ENCODE measurements around the gene CLDND2. TPM values are rescaled to one million over a fixed set of nuclear protein-coding genes. Genes with fewer than 3 reads are reported as not detected.

The CLDND2 gene
- total RNA-seq, 2 experiments from 2014 or later = 11.6 to 13.4 TPM

DNA sequence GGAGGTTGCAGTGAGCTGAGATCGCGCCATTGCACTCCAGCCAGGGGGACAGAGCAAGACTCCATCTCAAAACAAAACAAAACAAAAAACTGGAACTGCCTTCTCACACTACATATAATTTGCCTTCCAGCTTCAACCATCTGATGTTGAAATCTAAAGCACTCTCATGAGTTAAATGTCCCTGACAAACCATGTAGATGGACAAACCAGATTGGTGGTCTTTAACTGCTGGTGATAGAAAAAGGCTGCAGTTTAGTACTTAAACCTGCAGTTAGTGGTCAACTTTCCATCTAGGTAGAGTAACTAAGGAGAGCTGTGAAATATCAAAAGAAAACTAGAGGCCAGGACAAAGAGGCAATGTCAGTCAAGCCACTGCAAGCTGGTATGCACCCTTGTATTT lies 27.4 kb upstream of the CLDND2 start:
- no peak for DNase-seq
- ATAC-seq (ENCODE audit: low read depth) = no peak

DNA sequence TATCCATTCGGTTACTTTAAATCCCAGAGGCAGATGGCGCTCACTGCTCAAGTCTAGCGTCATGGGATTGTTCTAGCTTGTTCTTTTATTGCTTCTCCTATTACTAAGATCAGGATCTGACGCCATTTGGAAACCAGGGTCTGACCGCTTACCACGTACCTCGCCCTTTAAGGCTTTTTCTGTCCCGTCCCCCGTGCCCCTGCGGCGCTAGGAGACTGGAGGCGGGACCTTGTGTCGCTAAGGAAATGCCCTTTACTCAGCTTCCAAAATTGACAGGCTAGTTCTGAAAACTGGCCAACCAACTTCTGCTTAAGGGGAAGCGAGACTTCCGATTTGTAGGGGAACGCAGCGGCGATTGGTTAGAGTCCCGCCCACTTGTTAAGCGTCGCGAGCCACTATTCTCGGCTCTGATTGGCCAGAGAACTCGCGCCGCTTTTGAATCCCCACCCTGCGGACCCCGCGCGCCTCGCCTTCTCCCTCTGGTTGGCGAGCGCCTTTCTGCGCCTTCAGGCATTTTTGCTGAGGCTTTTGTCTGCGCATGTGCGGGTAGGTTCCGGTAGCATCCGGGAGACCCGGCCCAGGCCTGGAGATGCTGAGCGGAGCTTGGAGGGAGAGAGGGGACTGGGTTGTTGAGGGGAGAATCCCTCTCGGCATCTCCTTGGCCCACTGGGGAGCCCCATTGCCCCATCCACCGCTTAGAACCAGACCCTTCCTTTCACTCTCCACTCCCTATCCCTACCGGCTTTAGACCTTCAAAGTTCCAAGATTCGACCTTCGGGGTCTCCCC lies 25.4 kb upstream of the CLDND2 start:
- Mint-ChIP-seq H3K9me3 (no peaks in the 10 kb centered on the region), H3K4me1 (peaks cover 36% of the 10 kb centered on the region), H3K27me3 (no peaks in the 10 kb centered on the region), H3K27ac (peak overlapping the region; percentile 97), H3K36me3 (no peaks in the 10 kb centered on the region), H3K4me3 (peak overlapping the region; percentile 94)
- POLR2A ChIA-PET = interaction anchor here (1.0 to 3.1 kb wide), 11 partner anchors 19 to 141 kb away, joined by 3 to 85 read pairs (median 7); partner anchors contain the start of genes CLDND2, ETFB, NKG7 and SIGLEC10
- peak; percentile 93 for DNase-seq
- peak; percentile 88 for ATAC-seq (ENCODE audit: low read depth)

More for the DNA sequence above, 27.4 kb upstream of the CLDND2 start:
- H3K27ac Mint-ChIP-seq = no peak overlapping the region
- peaks cover 3% of the 10 kb centered on the region for H3K36me3 Mint-ChIP-seq
- no peaks in the 10 kb centered on the region for H3K9me3 Mint-ChIP-seq
- POLR2A ChIA-PET = interaction anchor here (1.2 to 3.1 kb wide), 2 partner anchors 26 to 45 kb away, joined by 5 to 85 read pairs; partner anchors contain the start of genes CLDND2 and NKG7
- H3K4me3 Mint-ChIP-seq = peak overlapping the region; percentile 20
- peaks cover 31% of the 10 kb centered on the region for H3K4me1 Mint-ChIP-seq
- H3K27me3 Mint-ChIP-seq = no peaks in the 10 kb centered on the region

DNA sequence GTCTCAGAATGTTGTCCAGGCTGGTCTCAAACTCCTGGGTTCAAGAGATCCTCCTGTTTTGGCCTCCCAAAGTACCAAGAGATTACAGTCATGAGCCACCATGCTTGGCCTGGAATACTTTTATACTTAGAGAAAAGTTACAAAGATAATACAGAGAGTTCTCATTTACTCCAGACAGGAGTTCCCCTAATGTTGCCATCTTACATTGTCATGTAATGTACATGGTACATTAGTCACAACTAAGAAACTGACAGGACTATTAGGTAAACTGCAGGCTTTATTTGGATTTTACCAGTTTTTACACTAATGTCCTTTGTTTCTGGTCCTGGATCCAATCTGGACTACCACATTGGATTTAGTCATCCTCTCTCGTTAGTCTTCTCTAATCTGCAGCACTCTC lies 23.9 kb upstream of the CLDND2 start:
- H3K27ac Mint-ChIP-seq = peak overlapping the region; percentile 77
- no peaks in the 10 kb centered on the region for H3K36me3 Mint-ChIP-seq
- no peaks in the 10 kb centered on the region for H3K9me3 Mint-ChIP-seq
- no peak for ATAC-seq (ENCODE audit: low read depth)
- no peak for DNase-seq
- POLR2A ChIA-PET = interaction anchor here (0.7 to 1.0 kb wide), 4 partner anchors 15 to 26 kb away, joined by 3 to 7 read pairs (median 3); partner anchors contain the start of gene NKG7
- no peaks in the 10 kb centered on the region for H3K27me3 Mint-ChIP-seq
- H3K4me3 Mint-ChIP-seq = peak overlapping the region; percentile 59
- H3K4me1 Mint-ChIP-seq = peaks cover 34% of the 10 kb centered on the region

DNA sequence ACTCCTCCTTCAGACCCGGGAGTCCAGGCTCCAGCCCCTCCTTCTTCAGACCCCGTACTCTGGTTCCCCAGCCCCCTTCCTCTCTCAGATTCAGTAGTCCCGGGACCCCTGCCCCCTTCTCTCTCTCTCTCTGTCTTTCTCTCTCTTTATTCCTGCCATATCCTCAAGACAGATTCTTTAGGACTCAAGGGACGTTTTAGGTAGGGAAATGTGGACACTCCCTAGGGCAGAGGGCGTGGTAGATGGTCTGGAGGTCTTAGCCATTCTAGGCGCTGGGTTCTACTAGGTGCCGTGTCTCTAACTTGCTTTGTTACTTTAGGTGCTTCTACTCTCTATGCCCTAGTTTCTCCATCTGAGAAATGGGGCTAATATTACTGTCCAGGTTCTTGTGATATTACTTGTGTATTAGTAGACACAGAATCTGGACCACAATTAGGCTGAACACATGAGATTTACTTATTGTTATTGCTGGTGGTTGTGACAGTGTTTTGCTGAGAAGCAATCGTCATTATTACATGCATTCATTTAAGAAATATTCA lies 22.3 kb upstream of the CLDND2 start:
- Mint-ChIP-seq H3K27me3 (no peaks in the 10 kb centered on the region), H3K27ac (peak overlapping the region; percentile 84), H3K36me3 (no peaks in the 10 kb centered on the region), H3K4me1 (peaks cover 35% of the 10 kb centered on the region), H3K4me3 (no peak overlapping the region), H3K9me3 (no peaks in the 10 kb centered on the region)
- POLR2A ChIA-PET = no interaction called here
- DNase-seq = no peak
- ATAC-seq (ENCODE audit: low read depth) = no peak

DNA sequence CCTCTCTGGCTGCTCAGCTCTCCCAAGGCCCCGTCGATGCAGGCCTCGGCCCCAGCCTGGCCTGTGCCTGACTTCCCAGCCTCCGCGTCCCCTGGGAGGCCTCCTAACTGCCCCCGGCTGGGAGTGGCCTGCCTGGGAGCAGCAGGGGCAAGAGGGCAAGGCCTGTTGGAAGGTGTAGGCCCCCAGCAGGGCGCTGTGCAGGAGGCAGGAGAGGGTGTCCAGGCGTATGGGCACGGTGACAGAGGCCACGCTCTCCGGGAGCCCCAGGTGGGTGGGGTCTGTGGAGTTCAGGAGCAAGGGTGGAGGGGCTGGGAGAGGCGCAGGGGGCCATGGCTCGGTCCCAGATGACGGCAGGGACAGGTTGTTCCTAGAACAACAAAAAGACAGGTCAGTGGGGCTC lies 20.3 kb upstream of the CLDND2 start:
- Mint-ChIP-seq H3K4me1 (peaks cover 24% of the 10 kb centered on the region), H3K27ac (no peak overlapping the region), H3K27me3 (no peaks in the 10 kb centered on the region), H3K36me3 (no peaks in the 10 kb centered on the region), H3K9me3 (no peaks in the 10 kb centered on the region), H3K4me3 (no peak overlapping the region)
- POLR2A ChIA-PET = no interaction called here
- no peak for ATAC-seq (ENCODE audit: low read depth)
- DNase-seq = no peak

DNA sequence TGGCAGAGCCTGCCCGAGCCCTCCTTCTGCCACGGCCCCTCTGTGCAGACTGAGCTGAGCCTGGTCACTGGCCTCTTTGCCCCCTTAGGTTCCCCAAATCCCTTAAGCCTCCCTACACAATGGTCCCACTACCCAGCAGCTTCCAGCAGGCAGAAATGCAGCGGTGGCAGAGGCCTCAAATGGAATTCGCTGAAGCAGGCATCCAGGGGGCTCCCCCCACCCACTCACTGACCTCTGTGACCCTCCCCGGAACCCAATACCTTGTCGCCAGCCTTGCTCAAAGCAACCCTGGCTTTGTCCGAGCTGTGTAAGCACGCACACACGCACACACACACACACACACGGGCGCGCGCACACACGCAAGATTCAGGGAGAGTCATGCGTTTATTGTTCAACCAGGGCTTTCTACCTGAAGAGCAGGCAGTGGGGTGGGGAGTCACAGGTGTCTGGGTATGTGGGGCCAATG lies 19.2 kb upstream of the CLDND2 start, which contains the start of gene LIM2:
Gene LIM2, minus strand, starts transcription at position 51 of the 466 bp plus-strand sequence. CDS start 531 bp downstream, outside the sequence.
- POLR2A ChIA-PET = interaction anchor here (1.4 kb wide), 1 partner anchor 20 kb away, joined by 3 read pairs; no protein-coding TSS in a partner anchor
- no peaks in the 10 kb centered on the region for H3K9me3 Mint-ChIP-seq
- H3K4me1 Mint-ChIP-seq = peaks cover 20% of the 10 kb centered on the region
- peak within 1 kb of the TSS; percentile 50 for H3K27ac Mint-ChIP-seq
- DNase-seq (no peak), ATAC-seq (ENCODE audit: low read depth) (no peak)
- H3K36me3 Mint-ChIP-seq = no peaks in the 10 kb centered on the region
- H3K4me3 Mint-ChIP-seq = no peak within 1 kb of the TSS
- H3K27me3 Mint-ChIP-seq = no peaks in the 10 kb centered on the region

DNA sequence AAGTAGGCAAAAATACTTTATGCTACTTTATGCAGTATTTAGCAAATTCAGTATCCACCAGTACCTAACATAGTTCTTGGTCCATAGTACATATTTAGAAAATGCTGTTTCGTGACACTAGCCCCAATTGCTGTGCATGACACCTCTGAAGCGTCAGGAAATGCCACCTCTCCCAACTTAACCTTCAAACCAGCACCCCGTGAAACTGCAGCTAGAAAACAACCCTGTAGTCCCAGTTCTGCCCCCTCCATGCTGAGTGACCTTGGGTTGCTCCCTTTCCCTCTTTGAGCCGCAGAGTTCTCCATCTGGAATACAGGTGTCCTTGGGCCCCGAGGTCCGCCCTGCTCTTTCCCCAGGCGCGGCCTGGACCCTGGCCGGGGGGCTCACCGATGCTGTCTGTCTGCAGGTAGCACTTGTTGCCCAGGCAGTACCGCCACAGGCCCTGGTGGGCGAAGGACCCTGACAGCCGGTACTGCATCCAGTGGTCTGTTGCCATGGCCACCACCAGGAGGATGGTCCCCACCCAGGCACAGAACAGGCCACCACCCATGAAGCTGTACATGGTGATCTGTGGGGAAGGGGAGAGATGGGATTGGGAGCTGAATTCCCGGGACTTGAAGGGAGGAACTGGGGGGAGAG lies 18.2 kb upstream of the CLDND2 start:
- no peaks in the 10 kb centered on the region for H3K9me3 Mint-ChIP-seq
- DNase-seq = no peak
- H3K4me3 Mint-ChIP-seq = no peak overlapping the region
- ATAC-seq (ENCODE audit: low read depth) = no peak
- H3K27ac Mint-ChIP-seq = no peak overlapping the region
- POLR2A ChIA-PET = no interaction called here
- H3K4me1 Mint-ChIP-seq = peaks cover 18% of the 10 kb centered on the region
- no peaks in the 10 kb centered on the region for H3K36me3 Mint-ChIP-seq
- H3K27me3 Mint-ChIP-seq = no peaks in the 10 kb centered on the region

DNA sequence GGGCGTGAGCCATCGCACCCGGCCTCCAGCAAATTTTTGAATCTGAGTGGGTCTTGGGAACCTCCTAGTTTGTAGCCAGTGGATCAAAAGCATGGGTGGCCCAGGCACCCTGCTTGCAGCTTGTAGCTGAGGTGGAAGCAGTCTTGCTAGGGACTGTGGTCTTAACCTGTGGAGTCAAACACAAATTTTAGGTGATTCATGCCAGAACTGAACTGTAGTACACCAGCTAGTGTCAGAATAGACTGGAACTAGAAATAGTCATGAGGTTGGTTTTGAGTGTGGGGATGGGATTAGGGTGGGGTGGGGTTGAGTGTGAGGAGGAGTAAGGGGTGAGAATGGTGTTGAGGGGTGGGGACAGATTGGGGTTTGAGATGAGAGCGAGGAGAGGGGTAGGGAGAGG lies 13.2 kb upstream of the CLDND2 start:
- no peak for DNase-seq
- H3K4me3 Mint-ChIP-seq = no peak overlapping the region
- H3K27ac Mint-ChIP-seq = no peak overlapping the region
- peaks cover 6% of the 10 kb centered on the region for H3K9me3 Mint-ChIP-seq
- no peak for ATAC-seq (ENCODE audit: low read depth)
- H3K27me3 Mint-ChIP-seq = no peaks in the 10 kb centered on the region
- peaks cover 12% of the 10 kb centered on the region for H3K4me1 Mint-ChIP-seq
- peaks cover 1% of the 10 kb centered on the region for H3K36me3 Mint-ChIP-seq
- POLR2A ChIA-PET = interaction anchor here (1.0 kb wide), 1 partner anchor 14 kb away, joined by 5 read pairs; no protein-coding TSS in a partner anchor

DNA sequence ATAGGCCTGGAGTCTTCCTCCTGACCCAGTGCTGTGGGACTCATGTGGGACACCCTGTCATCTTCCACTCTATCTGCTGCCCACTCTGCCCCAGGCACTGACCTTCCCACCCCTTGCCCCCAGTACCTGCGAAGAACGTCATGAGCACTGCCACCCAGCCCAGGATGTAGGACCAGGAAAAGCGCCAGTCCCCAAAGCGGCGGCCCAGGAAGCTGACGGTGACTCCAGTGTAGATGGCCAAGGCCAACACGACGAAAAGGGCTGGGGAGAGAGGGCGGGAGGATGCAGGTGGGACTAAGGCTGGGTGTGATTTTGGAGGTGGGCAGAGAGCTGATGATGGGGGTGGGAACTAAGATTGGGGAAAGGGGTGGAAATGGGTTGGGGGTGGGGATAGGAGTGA lies 11.6 kb upstream of the CLDND2 start:
- Mint-ChIP-seq H3K4me1 (peaks cover 24% of the 10 kb centered on the region), H3K4me3 (no peak overlapping the region), H3K27me3 (no peaks in the 10 kb centered on the region), H3K27ac (peak overlapping the region; percentile 38), H3K9me3 (peaks cover 6% of the 10 kb centered on the region), H3K36me3 (peaks cover 2% of the 10 kb centered on the region)
- no peak for DNase-seq
- POLR2A ChIA-PET = no interaction called here
- no peak for ATAC-seq (ENCODE audit: low read depth)

DNA sequence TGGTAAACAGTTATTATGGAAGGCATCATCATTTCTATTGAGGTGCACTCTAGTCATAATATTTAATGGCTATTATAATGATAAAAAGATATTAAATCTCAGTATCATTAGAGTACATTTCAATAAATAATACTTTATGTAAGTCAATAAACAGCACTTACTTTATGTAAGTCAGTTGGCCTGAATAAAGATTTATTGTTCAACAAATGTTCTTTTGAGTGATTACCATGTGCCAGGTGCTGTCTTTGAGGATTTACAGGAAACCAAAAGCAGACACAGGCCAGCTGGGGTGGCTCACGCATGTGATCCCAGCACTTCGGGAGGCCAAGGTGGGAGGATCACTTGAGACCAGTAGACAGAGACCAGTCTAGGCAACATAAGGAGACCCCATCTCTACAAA lies 8.6 kb upstream of the CLDND2 start:
- no peaks in the 10 kb centered on the region for H3K27me3 Mint-ChIP-seq
- POLR2A ChIA-PET = interaction anchor here (0.7 to 2.0 kb wide), 2 partner anchors 9 to 31 kb away, joined by 3 to 5 read pairs; partner anchors contain the start of gene CLDND2
- ATAC-seq (ENCODE audit: low read depth) (no peak), DNase-seq (no peak)
- no peak overlapping the region for H3K27ac Mint-ChIP-seq
- H3K4me3 Mint-ChIP-seq = no peak overlapping the region
- peaks cover 6% of the 10 kb centered on the region for H3K9me3 Mint-ChIP-seq
- H3K36me3 Mint-ChIP-seq = peaks cover 5% of the 10 kb centered on the region
- H3K4me1 Mint-ChIP-seq = peaks cover 51% of the 10 kb centered on the region

DNA sequence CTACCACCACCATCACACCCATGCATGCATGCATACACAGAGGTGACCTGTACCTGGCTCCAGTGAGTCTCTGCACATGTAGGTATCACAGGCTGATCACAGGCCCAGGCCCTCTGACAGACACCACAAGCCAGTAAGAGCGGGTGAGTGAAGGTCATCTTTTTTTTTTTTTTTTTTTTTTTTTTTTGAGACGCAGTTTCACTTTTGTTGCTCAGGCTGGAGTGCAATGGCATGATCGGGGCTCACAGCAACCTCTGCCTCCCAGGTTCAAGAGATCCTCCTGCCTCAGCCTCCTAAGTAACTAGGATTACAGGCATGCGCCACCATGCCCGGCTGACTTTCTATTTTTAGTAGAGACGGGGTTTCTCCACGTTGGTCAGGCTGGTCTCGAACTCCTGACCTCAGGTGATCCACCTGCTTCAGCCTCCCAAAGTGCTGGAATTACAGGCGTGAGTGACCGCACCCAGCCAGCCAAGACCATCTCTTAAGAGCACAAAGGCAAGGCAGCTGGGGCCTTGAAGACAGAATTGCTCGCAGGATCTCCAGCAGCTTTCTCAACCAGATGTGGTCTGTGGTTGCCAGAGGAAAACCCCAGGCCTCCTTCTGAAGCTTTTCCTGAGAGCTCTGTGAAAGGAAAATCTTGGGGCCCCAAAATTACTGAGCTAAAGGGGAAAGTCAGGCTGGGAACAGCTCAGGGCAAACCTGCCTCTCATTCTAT lies 6.9 kb upstream of the CLDND2 start:
- DNase-seq (peak; percentile 51), ATAC-seq (ENCODE audit: low read depth) (no peak)
- POLR2A ChIA-PET = interaction anchor here (1.0 to 1.5 kb wide), 3 partner anchors 8 to 36 kb away, joined by 3 to 11 read pairs (median 4); no protein-coding TSS in a partner anchor

DNA sequence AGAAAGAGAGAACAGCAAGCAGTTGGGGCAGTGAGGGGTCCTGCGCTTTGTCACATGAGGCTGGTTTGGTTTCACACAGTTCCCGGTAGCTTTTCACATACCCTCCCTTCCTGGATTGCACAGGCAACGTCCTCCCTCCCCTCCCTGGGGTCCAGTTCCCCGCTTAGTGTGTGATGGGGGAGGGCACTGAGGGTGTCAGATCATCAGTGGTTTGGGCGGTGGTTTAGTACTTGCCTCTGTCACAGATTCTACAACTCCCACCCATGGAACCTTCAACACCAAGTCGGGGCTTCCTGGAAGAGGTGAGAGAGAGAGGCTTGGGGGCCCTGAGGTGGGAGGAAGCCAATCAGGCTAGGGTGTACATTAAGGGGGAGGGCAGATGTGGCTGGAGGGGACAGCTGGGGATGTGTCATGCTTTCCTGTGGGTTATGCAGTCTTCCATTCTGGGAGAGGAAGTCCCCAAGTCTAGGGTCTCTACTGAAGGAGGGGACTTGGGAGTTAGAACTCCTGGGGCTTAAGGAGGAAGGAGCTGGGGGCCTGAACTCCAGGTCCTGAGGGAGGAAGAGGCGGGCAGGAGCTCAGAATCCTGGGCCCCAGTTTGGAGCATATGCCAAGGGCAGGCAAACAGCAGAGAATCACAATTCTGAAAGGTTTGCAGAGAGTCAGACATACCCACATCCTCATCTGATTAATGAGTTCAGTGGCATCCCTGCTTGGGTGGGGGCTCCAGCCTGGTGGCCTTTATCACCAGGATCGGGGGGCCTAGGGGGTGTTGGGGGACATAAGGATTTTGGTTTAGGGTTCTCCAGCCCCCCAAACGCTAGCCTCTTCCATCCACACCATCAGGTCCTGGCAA lies 4.1 kb upstream of the CLDND2 start, which contains the start of gene NKG7:
Gene NKG7, minus strand, starts transcription at position 6 of the 856 bp plus-strand sequence. CDS start 119 bp downstream, outside the sequence.
- Mint-ChIP-seq H3K27ac (peak within 1 kb of the TSS; percentile 99), H3K4me3 (peak within 1 kb of the TSS; percentile 85), H3K4me1 (peaks cover 65% of the 10 kb centered on the region), H3K9me3 (no peaks in the 10 kb centered on the region), H3K36me3 (peaks cover 13% of the 10 kb centered on the region), H3K27me3 (no peaks in the 10 kb centered on the region)
- ATAC-seq (ENCODE audit: low read depth) = peak; percentile 84
- DNase-seq = peak; percentile 79
- POLR2A ChIA-PET = interaction anchor here (0.6 to 6.4 kb wide), 10 partner anchors 10 to 69 kb away, joined by 3 to 85 read pairs (median 5); partner anchors contain the start of gene VSIG10L

More for the DNA sequence above, 6.9 kb upstream of the CLDND2 start:
- H3K4me1 Mint-ChIP-seq = peaks cover 58% of the 10 kb centered on the region
- no peaks in the 10 kb centered on the region for H3K27me3 Mint-ChIP-seq
- peaks cover 8% of the 10 kb centered on the region for H3K36me3 Mint-ChIP-seq
- peak overlapping the region; percentile 90 for H3K27ac Mint-ChIP-seq
- peaks cover 4% of the 10 kb centered on the region for H3K9me3 Mint-ChIP-seq
- peak overlapping the region; percentile 76 for H3K4me3 Mint-ChIP-seq

All from activated naive CD8-positive, alpha-beta T cell treated with anti-CD3 and anti-CD28 coated beads, Interleukin-2, amount 10 ng/mL, durations not matched to agents 7 days and 5 days (primary cell).